GM19099 (cell line): ENCODE measurements around the gene SCAP.

ENCODE experiments used
- POLR2A ChIP-seq: IDR thresholded peaks from 3 replicates; pipeline ENCODE4 v1.6.1; 2011; ENCODE audit warnings: low read depth; ENCODE audit not compliant: insufficient read length; ENCODE audit errors: extremely low read depth

SCAP gene

GRCh38 chr3:47491186-47491585, 15.4 kb upstream of the SCAP start:
- TF ChIP-seq POLR2A = no peak

- TF ChIP-seq POLR2A = no peak
Measured at GRCh38 chr3:47487265-47487664, 11.5 kb upstream of the SCAP start.

GRCh38 chr3:47485812-47486211, 10.1 kb upstream of the SCAP start:
- TF ChIP-seq POLR2A = no peak

- TF ChIP-seq POLR2A = no peak
Measured at GRCh38 chr3:47482366-47482765, 6.6 kb upstream of the SCAP start.

GRCh38 chr3:47479826-47480160, 4.1 kb upstream of the SCAP start:
- no peak for TF ChIP-seq POLR2A

GRCh38 chr3:47478022-47478421, 2.3 kb upstream of the SCAP start:
- no peak for TF ChIP-seq POLR2A

GRCh38 chr3:47476644-47477199, 981 bp upstream of the SCAP start:
- TF ChIP-seq POLR2A = no peak

GRCh38 chr3:47476330-47476626, 537 bp upstream of the SCAP start:
- TF ChIP-seq POLR2A = no peak

GRCh38 chr3:47475029-47475569, 642 bp downstream of the SCAP start:
- TF ChIP-seq POLR2A = no peak

GRCh38 chr3:47473391-47473790, 2.4 kb downstream of the SCAP start:
- TF ChIP-seq POLR2A = no peak

- no peak for TF ChIP-seq POLR2A
Measured at GRCh38 chr3:47469616-47470015, 6.1 kb downstream of the SCAP start.

- TF ChIP-seq POLR2A = no peak
Measured at GRCh38 chr3:47464588-47464987, 11.2 kb downstream of the SCAP start.

- no peak for TF ChIP-seq POLR2A
Measured at GRCh38 chr3:47456984-47457383, 18.8 kb downstream of the SCAP start.

GRCh38 chr3:47455806-47456452, 19.8 kb downstream of the SCAP start:
- no peak for TF ChIP-seq POLR2A

- TF ChIP-seq POLR2A = no peak
Measured at GRCh38 chr3:47452453-47453215, 23.1 kb downstream of the SCAP start.

GRCh38 chr3:47444103-47444502, 31.6 kb downstream of the SCAP start:
- TF ChIP-seq POLR2A = no peak
